Common myeloid progenitor, CD34-positive (primary cell): ENCODE data around the gene SYCP2.
"Not testable (repeated sequence)": the region's sequence is repeated elsewhere in the genome, so short reads cannot be mapped to it uniquely, and the experiment has no call there.

Experiments
- CTCF ChIA-PET: fragments of 350-600 bp; sonication (Branson Sonifier 250); formaldehyde crosslinking; loops from one replicate; lab custom pipeline; 2021; ENCODE audit warnings: antibody characterized with exemption; lab: Charles Lee
- POLR2A ChIA-PET: fragments of 350-600 bp; sonication (Branson Sonifier 250); formaldehyde crosslinking; loops from one replicate; lab custom pipeline; 2021; ENCODE audit warnings: antibody characterized with exemption; lab: Charles Lee
- DNase-seq, 3 donors: peaks; one replicate each; pipeline versions ENCODE4 v3.0.0 to v3.0.0-alpha.2; 2013
- H3K27ac ChIP-seq, 2 experiments: 1 replicate in 1 of 2; 2 replicates in 1 of 2; pipeline ENCODE4 v1.7.0; 2013; ENCODE audit warnings: inconsistent platforms in 2 of 2, low read length in 2 of 2, mild to moderate bottlenecking in 2 of 2, low read depth in 1 of 2, moderate library complexity in 1 of 2; ENCODE audit not compliant: severe bottlenecking in 2 of 2, insufficient read depth in 1 of 2, poor library complexity in 1 of 2
- H3K27me3 ChIP-seq, 5 experiments: replicated peaks in 2 of 5; 1 replicate in 3 of 5; 2 replicates in 2 of 5; pipeline versions ENCODE4 v1.6.1 to v1.7.0; 2013; ENCODE audit warnings: low read length in 4 of 5, mild to moderate bottlenecking in 2 of 5, moderate library complexity in 2 of 5, inconsistent platforms in 1 of 5; ENCODE audit not compliant: insufficient read depth in 5 of 5, control insufficient read depth in 4 of 5
- H3K36me3 ChIP-seq, 4 experiments: 1 replicate in 2 of 4; 2 replicates in 2 of 4; pipeline versions ENCODE4 v1.6.1 to v1.7.0; 2013; ENCODE audit warnings: low read length in 3 of 4, control low read depth in 1 of 4, mild to moderate bottlenecking in 1 of 4; ENCODE audit not compliant: control insufficient read depth in 4 of 4, insufficient read depth in 4 of 4
- H3K4me1 ChIP-seq, 4 experiments: 1 replicate in 3 of 4; 2 replicates in 1 of 4; pipeline versions ENCODE4 v1.6.1 to v1.7.1; 2013; ENCODE audit warnings: low read length in 3 of 4, mild to moderate bottlenecking in 3 of 4, control low read depth in 1 of 4, inconsistent platforms in 1 of 4, moderate library complexity in 1 of 4; ENCODE audit not compliant: control insufficient read depth in 4 of 4, insufficient read depth in 4 of 4; ENCODE audit errors: control extremely low read depth in 1 of 4
- H3K4me3 ChIP-seq, 7 experiments: 1 replicate in 4 of 7; 2 replicates in 3 of 7; pipeline versions ENCODE4 v1.5.1 to v1.7.0; 2013; ENCODE audit warnings: mild to moderate bottlenecking in 7 of 7, low read length in 6 of 7, moderate library complexity in 6 of 7, inconsistent platforms in 2 of 7, low read depth in 2 of 7, control low read depth in 1 of 7; ENCODE audit not compliant: insufficient read depth in 4 of 7, control insufficient read depth in 1 of 7; ENCODE audit errors: extremely low read depth in 1 of 7
- H3K9me3 ChIP-seq, 5 experiments: 1 replicate in 4 of 5; 2 replicates in 1 of 5; pipeline versions ENCODE4 v1.6.1 to v1.7.1; 2013; ENCODE audit warnings: low read length in 4 of 5, mild to moderate bottlenecking in 2 of 5, inconsistent platforms in 1 of 5, low read depth in 1 of 5, moderate library complexity in 1 of 5; ENCODE audit not compliant: control insufficient read depth in 4 of 5, insufficient read depth in 2 of 5; ENCODE audit errors: control extremely low read depth in 1 of 5
- whole genome bisulfite sequencing: methylation state at CpG from one replicate; pipeline ENCODE4 v1.1.5; 2013; ENCODE audit not compliant: insufficient coverage; 5-methylcytosine and 5-hydroxymethylcytosine counted together

SYCP2 gene

GRCh38 chr20:59856526-59856925 lies 76.9 kb downstream of the SYCP2 start:
- CTCF ChIA-PET, POLR2A ChIA-PET: not testable (repeated sequence)
- no CpG with 5 or more reads among the region's 1 CpG for WGBS

DNA sequence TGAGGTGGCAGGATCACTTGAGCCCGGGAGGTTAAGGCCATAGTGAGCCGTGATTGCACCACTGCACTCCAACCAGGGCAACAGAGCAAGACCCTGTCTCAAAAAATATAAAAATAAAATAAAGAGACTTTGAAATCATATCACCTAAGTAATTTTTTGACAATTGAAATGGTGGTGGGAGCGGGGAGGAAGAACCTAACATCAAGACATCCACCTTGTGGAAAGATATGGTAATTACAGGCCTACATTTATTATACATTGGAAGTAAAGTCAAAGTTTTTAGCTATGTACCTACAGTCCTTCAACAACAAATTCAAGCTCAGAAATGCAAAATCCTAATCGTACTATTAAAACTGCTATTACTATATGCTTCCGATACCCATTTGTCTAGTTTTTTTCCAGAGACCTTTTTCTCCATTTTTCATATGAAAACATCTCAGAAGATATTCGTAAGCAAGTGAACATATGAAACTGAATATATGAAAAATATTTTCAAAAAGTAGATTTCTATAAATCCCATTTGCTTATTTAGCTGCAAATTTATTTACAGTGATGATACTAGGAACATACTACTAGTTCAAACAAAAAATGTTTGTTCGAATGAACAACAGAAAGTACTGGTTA lies 83.3 kb downstream of the SYCP2 start:
- CTCF ChIA-PET = interaction anchor here (1.0 to 3.8 kb wide), 9 partner anchors 9 to 88 kb away, joined by 3 to 20 read pairs (median 4); no protein-coding TSS in a partner anchor
- POLR2A ChIA-PET = no interaction called here
- 43% methylated on average over 2 of the region's 7 CpGs for WGBS

More at GRCh38 chr20:59856526-59856925, 76.9 kb downstream of the SYCP2 start:
- not testable (repeated sequence) for H3K9me3 ChIP-seq, H3K4me3 ChIP-seq, DNase-seq, H3K4me1 ChIP-seq, H3K36me3 ChIP-seq, H3K27me3 ChIP-seq, H3K27ac ChIP-seq

GRCh38 chr20:59848182-59848581 lies 85.3 kb downstream of the SYCP2 start:
- no peaks in the 10 kb centered on the region for H3K4me1 ChIP-seq
- peaks cover 0 to 5% (median 0%) of the 10 kb centered on the region in 5 experiments for H3K27me3 ChIP-seq
- no peak overlapping the region for H3K4me3 ChIP-seq
- no peaks in the 10 kb centered on the region for H3K36me3 ChIP-seq
- no peak for DNase-seq
- POLR2A ChIA-PET = no interaction called here
- no peaks in the 10 kb centered on the region for H3K9me3 ChIP-seq
- CTCF ChIA-PET = interaction anchor here (0.8 to 1.7 kb wide), 3 partner anchors 8 to 65 kb away, joined by 3 to 5 read pairs (median 4); no protein-coding TSS in a partner anchor
- no peak overlapping the region for H3K27ac ChIP-seq
- 80% methylated on average over 1 of the region's 2 CpGs for WGBS

More for the DNA sequence above, 83.3 kb downstream of the SYCP2 start:
- Histone ChIP-seq H3K27ac (no peak overlapping the region), H3K36me3 (no peaks in the 10 kb centered on the region), H3K9me3 (no peaks in the 10 kb centered on the region), H3K4me1 (no peaks in the 10 kb centered on the region), H3K27me3 (peaks cover 0 to 5% (median 0%) of the 10 kb centered on the region in 5 experiments), H3K4me3 (no peak overlapping the region)
- peak; percentile 38 to 64 (median 58) for DNase-seq

DNA sequence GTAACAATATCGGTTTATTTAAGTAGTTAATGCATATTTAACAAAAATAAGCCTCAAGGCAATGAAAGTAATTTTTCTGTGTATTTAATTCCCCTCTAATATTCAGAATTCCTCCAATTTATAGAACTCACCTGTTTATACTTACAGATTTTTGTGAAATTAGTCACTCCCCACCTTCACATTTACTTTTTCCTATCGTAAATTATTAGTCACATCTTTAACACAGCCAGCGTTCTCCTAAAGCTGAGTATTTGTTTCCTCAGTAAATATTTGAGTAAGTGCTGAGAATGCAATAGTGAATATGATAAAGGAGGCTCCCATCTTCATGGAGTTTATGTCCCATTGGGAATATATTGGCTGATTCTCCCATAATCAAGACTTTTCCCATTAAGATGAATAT lies 88.0 kb downstream of the SYCP2 start:
- Histone ChIP-seq H3K36me3 (no peaks in the 10 kb centered on the region), H3K4me3 (no peak overlapping the region), H3K27me3 (peaks cover 0 to 8% (median 2%) of the 10 kb centered on the region in 5 experiments), H3K27ac (no peak overlapping the region), H3K9me3 (no peaks in the 10 kb centered on the region), H3K4me1 (no peaks in the 10 kb centered on the region)
- no CpG with 5 or more reads among the region's 3 CpGs for WGBS
- POLR2A ChIA-PET = no interaction called here
- no peak for DNase-seq
- CTCF ChIA-PET = no interaction called here

DNA sequence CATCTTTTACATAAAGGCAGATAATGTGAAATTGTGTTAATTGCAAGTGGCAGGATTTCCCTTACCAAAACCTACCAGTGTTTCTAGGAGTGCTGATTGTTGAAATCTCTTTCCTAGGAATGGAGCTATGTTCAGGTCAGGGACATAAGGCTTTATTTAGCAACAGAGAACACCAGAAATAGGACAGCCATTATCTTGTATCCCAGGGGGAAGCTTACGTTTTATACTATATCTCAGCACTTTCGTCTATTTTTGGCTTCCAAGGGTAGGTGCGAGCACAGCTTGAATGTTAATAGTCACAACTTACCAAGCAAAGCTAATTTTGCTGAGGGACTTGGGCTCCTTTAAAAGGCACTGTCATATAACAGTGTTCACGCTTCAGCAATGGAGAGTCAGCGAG lies 94.0 kb downstream of the SYCP2 start:
- WGBS = 97% methylated on average over 5 of the region's 5 CpGs
- Histone ChIP-seq H3K36me3 (no peaks in the 10 kb centered on the region), H3K27ac (no peak overlapping the region), H3K27me3 (peaks cover 0 to 19% (median 9%) of the 10 kb centered on the region in 5 experiments), H3K4me3 (no peak overlapping the region), H3K4me1 (peaks cover 0 to 10% (median 4%) of the 10 kb centered on the region in 4 experiments), H3K9me3 (no peaks in the 10 kb centered on the region)
- ChIA-PET CTCF (interaction anchor here (0.6 to 2.2 kb wide), 4 partner anchors 8 to 1192 kb away, joined by 3 to 5 read pairs (median 4); no protein-coding TSS in a partner anchor), POLR2A (interaction anchor here (0.6 kb wide), 1 partner anchor 43 kb away, joined by 3 read pairs; no protein-coding TSS in a partner anchor)
- DNase-seq = no peak

- no peak overlapping the region for H3K4me3 ChIP-seq
- ChIA-PET CTCF (interaction anchor here (1.9 to 2.2 kb wide), 2 partner anchors 12 to 14 kb away, joined by 5 to 10 read pairs; no protein-coding TSS in a partner anchor), POLR2A (no interaction called here)
- no peak overlapping the region for H3K27ac ChIP-seq
- DNase-seq = peak in 1 of 3 donors; percentile 1
- 94% methylated on average over 2 of the region's 4 CpGs for whole genome bisulfite sequencing
- H3K27me3 ChIP-seq = peaks cover 0 to 26% (median 9%) of the 10 kb centered on the region in 5 experiments
- peaks cover 0 to 10% (median 4%) of the 10 kb centered on the region in 4 experiments for H3K4me1 ChIP-seq
- no peaks in the 10 kb centered on the region for H3K9me3 ChIP-seq
- no peaks in the 10 kb centered on the region for H3K36me3 ChIP-seq
Observed at GRCh38 chr20:59837623-59838394, 95.6 kb downstream of the SYCP2 start.
